GM19023 (cell line): ENCODE measurements around the gene DDIT3.
"Not testable (repeated sequence)": the region's sequence is repeated elsewhere in the genome, so short reads cannot be mapped to it uniquely, and the experiment has no call there.

Experiments used
- ATAC-seq: cut with Tn5 transposase; IDR thresholded peaks from one replicate; pipeline ENCODE4 v1.9.1; 2021; ENCODE audit warnings: mild to moderate bottlenecking, moderate library complexity; ENCODE audit not compliant: unreplicated experiment

DDIT3 gene

DNA sequence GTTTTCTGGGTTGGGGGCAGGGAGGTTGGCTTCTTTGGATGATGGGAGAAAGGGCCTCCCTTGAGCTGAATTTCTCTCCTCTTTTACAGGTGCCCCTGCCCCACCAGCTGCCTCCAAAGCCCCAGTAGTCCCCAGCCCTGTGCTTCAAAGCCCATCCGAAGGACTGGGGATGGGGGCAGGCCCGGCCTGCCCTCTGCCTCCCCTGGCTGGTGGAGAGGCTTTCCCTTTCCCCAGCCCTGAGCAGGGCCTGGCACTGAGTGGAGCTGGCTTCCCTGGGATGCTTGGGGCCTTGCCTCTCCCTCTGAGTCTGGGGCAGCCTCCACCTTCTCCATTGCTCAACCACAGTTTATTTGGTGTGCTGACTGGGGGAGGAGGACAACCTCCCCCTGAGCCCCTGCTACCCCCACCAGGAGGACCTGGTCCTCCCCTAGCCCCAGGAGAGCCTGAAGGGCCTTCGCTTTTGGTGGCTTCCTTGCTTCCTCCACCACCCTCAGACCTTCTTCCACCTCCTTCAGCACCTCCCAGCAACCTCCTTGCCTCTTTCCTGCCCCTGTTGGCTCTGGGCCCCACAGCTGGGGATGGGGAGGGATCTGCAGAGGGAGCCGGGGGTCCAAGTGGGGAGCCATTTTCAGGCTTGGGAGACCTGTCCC, 6.3 kb upstream of the DDIT3 start:
- ATAC-seq: no peak

DNA sequence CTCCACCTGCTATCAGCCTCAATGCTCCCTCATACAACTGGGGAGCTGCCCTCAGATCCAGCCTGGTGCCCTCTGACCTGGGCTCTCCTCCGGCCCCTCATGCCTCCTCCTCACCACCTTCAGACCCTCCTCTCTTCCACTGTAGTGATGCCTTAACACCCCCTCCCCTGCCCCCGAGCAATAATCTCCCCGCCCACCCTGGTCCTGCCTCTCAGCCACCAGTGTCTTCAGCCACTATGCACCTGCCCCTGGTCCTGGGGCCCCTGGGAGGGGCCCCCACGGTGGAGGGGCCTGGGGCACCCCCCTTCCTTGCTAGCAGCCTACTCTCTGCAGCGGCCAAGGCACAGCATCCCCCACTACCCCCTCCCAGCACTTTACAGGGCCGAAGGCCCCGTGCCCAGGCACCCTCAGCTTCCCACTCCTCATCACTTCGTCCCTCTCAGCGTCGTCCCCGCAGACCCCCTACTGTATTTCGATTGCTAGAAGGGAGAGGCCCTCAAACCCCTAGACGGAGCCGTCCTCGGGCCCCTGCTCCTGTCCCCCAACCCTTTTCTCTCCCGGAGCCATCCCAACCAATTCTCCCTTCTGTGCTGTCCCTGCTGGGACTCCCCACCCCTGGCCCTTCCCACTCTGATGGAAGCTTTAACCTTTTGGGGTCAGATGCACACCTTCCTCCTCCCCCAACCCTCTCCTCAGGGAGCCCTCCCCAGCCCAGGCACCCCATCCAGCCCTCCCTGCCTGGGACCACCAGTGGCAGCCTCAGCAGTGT, 5.5 kb upstream of the DDIT3 start:
- no peak for ATAC-seq

DNA sequence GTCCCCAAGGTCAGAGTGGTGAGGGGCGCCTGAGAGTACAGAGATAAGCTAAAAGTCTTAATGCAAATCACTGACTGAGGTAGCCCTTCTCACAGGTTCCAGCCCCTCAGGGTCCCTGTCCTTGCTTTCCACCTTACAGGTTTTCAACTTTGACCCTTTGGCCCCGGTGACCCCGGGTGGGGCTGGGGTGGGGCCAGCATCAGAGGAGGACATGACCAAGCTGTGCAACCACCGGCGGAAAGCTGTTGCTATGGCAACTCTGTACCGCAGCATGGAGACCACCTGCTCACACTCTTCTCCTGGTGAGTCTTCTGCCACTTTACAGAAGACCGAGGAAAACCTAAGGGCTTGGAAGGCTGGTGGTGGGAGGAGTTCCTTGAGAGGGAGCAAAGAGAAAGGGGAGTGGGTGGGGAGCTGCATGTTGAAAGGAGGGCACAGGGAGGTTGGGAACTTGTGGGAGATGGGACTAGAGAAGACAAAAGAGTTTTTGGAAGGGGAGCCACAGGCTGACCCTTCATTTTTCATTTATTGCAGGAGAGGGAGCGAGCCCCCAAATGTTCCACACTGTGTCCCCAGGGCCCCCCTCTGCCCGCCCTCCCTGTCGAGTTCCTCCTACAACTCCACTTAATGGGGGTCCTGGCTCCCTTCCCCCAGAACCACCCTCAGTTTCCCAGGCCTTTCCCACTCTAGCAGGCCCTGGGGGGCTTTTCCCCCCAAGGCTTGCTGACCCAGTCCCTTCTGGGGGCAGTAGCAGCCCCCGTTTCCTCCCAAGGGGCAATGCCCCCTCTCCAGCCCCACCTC, 4.7 kb upstream of the DDIT3 start:
- no peak for ATAC-seq

- ATAC-seq: no peak
Measured at GRCh38 chr12:57523706-57524614, 3.6 kb upstream of the DDIT3 start.

- ATAC-seq: no peak
Measured at GRCh38 chr12:57522887-57523705, 2.8 kb upstream of the DDIT3 start.

- ATAC-seq: peak; percentile 41
Measured at GRCh38 chr12:57522011-57522886, 1.9 kb upstream of the DDIT3 start, which contains the start of gene MBD6. MBD6 (plus strand) TSS chr12:57522824; CDS start chr12:57524304, 1,480 bp downstream.

DNA sequence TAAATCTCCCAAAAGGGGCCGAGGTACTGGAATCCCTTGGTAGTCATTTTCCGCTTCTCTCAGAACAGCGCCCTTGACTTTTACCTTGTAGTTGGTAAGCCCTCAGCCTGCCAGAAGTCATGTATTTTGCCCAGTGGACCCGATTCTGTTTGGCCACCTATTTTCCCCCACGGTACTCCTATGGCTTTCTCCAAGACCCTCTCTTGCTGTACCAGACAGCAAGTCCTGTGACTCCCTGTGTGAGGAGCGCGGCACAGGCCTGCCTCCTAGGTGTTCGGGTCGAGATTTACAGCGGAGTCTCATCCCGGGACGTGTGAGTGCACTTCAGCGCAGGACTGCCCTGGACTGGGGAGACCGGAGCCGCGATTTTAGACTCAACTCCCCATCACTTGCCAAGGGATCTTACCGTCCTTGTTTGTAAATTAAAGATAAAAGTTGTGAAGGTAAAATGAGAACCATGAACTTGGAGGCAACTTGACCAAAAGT, 1.3 kb upstream of the DDIT3 start:
- ATAC-seq: no peak

DNA sequence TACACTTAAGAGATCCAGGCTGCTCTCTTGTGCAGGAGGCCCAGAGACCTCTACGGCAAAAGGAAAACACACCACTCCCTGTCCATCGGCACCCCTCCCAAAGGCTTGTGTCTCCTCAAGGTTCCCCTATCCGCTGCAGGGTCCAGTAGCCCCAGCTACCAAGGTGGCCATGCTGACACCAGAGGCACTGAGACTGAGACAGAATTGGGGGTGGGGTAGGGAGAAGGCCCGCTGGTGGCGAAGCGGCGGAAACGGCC, 590 bp downstream of the DDIT3 start:
- peak; percentile 5 for ATAC-seq

DNA sequence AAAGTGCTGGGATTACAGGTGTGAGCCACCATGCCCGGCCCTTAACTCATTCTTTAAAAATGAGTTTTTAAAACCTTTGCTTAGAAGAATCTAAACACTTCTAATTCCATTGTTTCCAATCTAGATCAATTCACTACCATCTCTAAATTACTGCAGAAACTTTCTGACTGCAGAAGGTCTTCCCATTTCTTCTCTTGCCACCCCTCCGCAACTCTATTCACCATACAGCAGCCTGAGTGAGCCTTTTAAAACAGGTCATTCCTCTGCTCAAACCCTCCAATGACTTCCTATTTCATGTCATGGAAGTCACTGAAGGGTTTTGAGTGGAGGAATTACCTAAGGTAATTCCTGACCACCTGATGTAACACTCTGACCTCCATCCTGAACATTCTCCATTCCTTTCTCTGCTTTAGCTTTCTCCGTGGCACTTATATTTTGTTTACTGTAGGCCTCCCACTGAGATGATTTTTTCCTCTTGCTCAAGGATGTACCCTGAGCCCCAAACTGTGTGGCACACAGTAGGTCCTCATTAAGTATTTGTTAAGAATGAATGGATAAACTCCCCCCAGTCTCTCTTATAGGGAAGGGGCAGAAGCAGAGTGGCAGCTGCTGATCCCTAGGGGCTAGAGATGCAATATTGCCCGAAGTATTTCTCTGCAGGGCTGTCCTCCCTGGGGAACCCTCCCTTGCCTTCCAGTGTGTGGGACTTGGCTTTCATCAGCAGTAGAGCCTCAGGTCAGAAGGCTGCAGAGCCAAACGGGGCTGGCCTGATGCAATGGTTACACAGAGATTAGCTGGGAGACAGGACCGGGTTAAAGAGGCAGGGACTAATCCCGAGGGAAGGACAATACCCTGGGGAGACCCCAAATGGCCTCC, 1.2 kb downstream of the DDIT3 start:
- ATAC-seq: no peak

GRCh38 chr12:57518176-57518919, 2.0 kb downstream of the DDIT3 start:
- ATAC-seq: no peak

GRCh38 chr12:57517718-57518117, 2.6 kb downstream of the DDIT3 start:
- ATAC-seq: not testable (repeated sequence)

DNA sequence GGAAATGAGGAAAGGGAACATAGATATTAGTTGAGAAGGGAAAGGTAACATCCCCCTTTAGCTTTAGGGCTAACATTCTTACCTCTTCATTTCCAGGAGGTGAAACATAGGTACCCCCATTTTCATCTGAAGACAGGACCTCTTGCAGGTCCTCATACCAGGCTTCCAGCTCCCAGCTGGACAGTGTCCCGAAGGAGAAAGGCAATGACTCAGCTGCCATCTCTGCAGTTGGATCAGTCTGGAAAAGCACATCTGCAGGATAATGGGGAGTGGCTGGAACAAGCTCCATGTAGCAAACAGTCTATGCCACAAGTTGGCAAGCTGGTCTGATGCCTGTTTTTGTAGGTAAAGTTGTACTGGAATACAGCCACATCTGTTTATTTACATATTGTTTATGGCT, 3.1 kb downstream of the DDIT3 start:
- no peak for ATAC-seq

GRCh38 chr12:57516617-57517153, 3.6 kb downstream of the DDIT3 start:
- no peak for ATAC-seq

GRCh38 chr12:57515934-57516541, 4.3 kb downstream of the DDIT3 start:
- ATAC-seq: no peak

GRCh38 chr12:57515408-57515933, 4.8 kb downstream of the DDIT3 start:
- no peak for ATAC-seq

DNA sequence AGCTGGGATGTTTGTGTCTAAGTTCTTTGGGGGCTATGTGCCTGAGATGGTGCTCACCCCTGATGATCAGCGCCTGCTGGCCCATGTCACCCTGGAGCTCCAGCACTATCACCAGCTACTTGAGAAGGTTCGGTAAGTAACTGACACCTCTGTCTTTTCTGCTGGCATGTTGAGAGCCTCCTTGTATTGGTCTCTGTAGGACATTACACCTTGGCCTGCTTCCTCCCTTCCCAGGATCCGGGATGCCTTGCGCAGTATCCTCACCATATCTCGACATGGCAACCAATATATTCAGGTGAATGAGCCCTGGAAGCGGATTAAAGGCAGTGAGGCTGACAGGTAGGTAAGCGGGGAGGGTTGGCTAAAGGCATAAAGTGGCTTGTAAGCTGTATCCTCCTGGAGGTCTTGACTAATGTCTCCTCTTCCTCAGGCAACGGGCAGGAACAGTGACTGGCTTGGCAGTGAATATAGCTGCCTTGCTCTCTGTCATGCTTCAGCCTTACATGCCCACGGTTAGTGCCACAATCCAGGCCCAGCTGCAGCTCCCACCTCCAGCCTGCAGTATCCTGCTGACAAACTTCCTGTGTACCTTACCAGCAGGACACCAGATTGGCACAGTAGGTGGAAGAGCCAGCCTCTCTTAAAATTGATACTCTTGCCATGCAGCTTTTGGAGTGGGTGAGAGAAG, 5.5 kb downstream of the DDIT3 start:
- no peak for ATAC-seq
